DOHH2 (cell line): ENCODE data around the gene HSBP1L1.

ENCODE experiments used
- CTCF ChIP-seq: fragments of 200-600 bp; sonication (generic); IDR thresholded peaks from one replicate; pipeline ENCODE4 v1.5.1; 2014; ENCODE audit warnings: antibody characterized with exemption, mild to moderate bottlenecking, low read depth, low read length; ENCODE audit not compliant: poor library complexity, severe bottlenecking
- EZH2phosphoT487 ChIP-seq: fragments of 200-600 bp; sonication (generic); IDR thresholded peaks from 2 replicates; pipeline ENCODE4 v1.6.1; 2017; ENCODE audit warnings: borderline replicate concordance, mild to moderate bottlenecking, antibody characterized with exemption, low read length, moderate library complexity, mixed read lengths

GRCh38 chr18:79934311-79935097 is 29.9 kb upstream of the HSBP1L1 start:
- TF ChIP-seq CTCF, result no peak
- no peak for TF ChIP-seq EZH2phosphoT487
